Cortex of kidney (tissue), 1 donor: ENCODE results near the gene BEND6.

ENCODE experiments used
- DNase-seq: peaks from one replicate; lab custom pipeline; 2025; lab: John Stamatoyannopoulos, UW

BEND6 gene, protein sequence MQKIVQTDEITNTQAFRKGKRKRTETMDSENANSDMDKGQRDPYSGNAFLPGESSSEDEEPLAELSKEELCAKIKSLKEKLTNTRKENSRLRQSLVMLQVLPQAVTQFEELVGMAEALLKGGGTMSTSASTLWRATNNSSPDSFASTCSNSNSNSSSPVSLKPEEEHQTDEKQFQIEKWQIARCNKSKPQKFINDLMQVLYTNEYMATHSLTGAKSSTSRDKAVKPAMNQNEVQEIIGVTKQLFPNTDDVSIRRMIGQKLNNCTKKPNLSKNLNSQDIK

DNA sequence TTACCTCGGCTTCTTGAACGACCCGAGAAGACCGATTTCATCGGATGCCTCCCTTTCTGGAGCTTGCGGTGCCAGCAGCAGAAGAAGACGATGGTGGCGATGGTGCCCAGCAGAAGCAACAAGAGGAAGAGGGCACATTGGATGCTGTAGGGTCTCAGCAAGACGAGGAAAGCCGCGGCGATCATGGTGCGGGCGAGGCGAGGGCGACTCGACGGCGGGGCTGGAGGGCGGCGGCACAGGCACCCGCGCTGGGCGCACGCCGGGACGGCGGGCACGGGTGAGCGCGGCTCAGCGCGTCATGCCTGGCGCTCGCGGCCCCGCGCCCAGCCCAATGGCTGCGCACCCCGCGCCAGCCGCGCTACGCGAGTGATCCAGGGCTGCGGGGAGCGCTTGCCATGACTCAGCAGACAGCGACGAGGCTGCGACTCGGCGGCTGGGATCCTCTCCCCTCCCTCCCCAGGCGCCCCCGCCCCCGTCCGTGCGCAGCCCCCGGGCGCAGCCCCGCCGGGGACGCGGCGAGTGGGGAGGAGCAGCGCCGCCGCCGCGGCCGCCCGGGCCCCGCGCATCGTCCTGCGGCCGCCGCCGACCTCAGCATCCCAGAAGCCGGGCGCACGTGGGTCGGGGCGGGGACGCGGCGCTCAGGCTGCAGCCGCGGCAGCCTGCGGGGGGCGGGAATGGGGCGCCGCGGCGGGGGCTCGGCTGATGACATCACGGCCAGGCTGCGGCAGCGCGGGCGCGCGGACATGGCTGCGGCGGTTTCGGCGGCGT, at the start of gene BEND6:
TSS of gene BEND6 (plus strand) at position 705 of the 768 bp plus-strand sequence. CDS start 26,704 bp downstream, outside the sequence.
- DNase-seq = no peak

DNA sequence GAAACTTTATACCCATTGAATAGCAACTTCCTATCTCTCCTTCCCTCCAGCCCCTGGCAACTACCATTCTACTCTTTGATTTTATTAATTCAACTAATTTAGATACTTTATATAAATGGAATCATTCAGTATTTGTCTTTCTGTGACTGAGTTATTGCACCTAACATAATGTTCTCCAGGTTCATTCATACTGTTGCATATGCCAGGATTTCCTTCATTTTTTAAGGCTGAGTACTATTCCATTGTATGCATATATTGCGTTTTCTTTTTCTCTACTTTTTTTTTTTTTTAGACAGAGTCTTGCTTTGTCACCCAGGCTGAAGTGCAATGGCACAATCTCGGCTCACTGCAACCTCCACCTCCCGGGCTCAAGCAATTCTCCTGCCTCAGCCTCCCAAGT, 49.5 kb upstream of the BEND6 start:
- DNase-seq = no peak

DNA sequence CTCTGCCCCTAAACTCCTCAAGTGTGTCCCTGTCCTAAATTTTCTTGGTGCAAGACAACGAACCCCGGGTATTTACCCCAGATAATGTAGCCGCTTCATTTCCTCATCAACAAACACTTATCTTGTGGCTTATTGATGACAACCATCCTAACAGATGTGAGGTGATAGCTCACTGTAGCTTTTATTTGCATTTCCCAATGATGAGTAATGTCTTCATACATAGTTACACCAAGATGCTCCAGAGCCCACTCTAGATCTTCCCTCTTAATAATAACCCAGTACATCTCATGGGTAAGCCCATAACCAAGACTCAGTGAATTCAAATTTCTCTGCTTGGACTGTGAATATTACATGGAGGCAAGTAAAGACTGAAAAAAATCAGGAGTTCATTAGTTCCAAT, 48.2 kb upstream of the BEND6 start:
- DNase-seq = no peak

DNA sequence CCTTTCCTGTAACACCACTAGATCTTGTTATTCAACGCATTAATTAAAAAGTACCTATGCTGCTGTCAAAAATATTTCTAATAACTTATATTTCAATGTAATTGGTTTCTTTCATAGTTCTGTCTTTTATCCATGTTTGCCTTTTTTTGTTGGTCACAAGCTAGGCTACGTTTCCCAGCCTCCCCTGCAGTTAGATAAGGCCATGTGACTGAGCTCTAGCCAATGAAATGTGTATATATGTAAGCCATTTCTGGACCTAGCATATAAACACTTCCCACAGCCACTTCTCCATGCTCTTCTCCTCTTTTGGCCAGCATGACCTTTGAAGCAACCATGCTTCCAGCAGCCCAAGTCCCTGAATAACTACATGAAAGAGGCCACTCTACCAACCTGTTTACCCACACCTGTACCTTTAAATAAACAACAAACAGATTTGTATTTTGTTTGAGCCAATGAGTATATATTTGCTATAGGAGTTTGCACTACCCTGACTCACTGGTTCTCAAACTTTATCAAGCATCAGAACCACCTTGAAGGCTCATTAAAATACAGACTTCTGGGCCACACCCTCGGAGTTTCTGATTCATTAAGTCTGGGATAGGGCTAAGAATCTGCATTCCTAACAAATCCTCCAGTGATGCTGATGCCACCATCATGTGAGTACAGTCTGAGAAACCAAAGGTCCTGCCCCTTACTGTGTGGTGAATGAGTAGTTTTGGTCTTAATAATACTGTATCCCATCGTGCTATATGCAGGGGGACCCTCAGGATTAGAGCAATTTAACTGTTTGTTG, 45.6 kb upstream of the BEND6 start:
- DNase-seq = no peak

DNA sequence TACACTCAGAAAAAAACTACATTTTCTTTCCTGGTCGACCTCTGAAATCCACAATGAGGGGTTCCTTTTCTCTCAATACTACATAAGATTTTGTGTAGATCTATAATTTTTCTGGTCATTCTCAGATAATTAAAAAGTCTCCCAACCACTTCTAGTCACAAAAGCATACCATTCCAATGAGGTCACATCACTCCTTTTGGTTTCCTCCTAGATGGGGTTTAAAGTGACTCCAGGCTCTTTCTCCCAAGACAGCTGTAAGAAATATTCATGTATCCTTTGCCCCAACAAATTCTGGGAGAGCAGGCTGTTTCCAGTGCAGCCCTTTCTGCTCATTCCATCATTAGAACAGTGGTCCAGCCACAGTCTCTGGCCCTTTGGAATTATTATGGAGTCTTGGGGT, 43.1 kb upstream of the BEND6 start:
- DNase-seq = no peak

DNA sequence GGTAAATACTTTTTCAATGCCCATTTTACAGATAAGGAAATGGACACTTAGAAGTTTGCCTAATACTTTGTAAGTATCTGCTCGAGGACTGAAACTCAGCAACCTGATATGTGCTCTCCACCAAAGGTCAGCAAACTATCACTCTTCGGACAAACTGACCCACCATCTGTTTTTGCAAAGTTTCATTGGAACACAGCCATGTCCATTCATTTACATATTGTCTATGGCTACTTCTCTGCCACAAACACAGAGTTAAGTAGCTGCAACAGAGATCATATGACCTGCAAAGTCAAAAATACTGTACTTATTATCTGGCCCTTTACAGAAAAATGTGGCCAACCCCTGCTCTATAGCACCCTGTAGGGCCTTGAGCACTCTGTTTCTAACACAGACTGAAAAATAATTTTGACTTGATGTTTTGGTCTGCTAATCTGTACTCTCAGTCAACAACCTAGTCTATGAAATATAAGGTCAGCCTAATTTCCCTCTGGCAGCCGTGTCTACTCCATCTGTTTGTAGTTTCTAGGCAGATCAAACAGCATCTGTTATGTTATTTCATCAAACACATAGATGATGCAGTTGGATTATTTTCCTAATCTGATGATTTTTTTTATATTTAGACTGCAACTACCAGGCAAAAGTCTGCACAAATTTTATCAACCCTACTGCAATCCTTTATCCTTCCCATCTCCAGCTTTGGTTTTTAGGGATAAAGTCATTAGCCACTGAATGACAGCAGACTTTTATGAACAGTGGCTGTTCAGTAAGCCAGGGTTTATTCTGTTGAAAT, 41.4 kb upstream of the BEND6 start:
- DNase-seq = no peak

DNA sequence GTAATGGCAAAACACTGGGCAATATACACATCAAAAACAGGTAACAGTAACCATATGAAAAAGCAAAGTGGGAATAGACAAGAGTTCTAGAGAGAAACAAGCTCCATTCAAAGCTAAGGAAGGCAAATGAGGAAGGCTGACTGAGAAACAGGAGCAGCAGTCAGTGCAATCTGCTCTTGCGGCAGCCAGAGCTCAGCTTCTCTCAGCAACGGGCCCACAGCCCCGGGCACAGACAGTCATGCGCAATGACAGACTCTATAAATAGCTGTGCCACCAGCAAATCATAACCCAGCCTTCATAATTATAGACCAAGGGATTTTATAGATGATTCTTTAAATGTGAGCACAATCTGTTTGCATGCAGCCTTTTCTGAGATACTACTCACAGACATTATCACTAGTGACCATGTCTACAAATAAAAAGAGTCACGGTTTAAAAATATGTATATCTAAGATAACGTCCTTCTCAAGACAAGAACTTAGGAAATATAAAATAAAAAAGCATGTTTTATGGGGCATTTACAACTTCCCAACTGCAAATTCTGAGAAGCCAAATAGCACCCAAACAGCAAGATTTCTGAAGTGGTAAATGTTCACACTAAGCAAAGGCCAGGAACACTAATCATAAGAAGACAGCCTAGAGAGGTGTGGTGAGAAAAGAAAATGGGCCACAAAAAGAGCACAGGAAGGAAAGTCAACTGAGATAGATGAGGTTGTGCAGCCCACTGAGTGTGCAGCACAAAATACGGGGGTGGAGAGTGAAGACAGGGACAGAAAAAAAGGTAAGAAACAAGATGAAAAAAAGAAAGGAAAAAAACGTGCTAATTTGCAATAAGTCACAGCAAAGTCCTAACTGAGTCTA, 39.9 kb upstream of the BEND6 start:
- no peak for DNase-seq

DNA sequence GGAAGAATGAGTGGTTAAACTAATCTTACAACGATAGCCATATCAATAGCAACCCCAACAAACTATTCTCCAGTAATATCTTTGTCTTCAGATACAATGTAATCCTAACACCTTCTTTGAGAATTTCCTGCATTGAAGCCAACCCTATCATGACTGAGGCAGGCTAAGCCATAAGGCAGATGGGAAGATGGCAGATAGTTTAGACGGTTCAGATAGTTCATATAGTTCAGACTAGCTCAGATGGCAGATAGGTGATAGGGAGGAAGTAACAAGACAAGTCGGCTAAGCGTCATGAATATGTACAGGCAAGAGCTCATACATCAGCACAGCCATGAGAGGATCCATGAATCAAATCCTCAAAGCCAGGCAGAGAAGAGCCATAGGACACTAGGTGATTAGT, 39.1 kb upstream of the BEND6 start:
- DNase-seq = no peak

DNA sequence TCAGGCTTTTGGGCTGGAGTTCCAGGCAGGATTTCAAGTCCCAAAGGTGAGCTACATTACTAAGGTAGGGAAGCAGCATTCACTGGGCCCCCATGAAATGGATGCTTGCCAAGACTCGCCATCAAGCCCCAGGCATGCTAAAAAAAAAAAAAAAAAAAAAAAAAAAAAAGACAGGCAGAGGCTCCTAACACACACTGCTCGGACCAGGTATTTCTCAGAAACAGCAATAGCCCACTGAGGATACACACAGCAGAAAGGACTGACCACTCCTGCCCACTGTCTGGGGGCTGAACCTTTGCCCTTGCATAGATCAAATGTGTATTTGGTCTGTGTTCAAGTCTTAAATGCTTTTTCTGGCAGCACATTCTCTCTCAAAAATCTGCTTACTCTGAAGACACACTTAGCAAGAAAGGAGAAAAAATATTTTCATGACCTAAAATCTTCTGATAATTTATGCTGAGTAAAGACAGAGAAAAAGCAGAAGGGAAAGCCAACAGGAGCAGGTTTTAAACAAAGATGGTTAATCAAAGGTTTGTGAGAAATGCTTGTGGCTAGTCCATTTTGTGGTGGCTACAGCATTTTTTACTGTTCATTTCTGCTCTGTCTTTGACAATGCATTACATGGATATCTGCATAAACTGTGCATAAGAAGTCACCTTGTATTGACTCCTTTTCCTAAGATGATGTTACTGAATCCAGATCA, 37.9 kb upstream of the BEND6 start:
- DNase-seq = no peak

DNA sequence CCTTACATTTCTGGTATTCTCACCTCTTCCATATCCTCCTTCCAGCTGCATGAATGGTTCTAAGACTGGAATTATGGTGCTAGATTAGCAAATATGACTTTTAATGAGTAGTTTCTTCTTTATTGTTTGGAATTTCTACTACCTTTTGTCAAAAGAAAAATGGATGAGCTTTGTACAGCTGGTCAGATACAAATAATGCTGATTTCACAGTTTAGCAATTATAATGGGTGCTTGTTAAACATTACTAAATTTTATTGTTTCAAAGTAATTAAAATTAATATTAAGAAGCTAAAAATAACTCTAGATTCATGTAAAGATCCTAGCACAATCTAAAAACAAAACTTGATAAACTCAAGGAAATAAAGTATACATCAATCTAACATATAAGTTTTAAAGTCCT, 32.3 kb upstream of the BEND6 start:
- DNase-seq = no peak

DNA sequence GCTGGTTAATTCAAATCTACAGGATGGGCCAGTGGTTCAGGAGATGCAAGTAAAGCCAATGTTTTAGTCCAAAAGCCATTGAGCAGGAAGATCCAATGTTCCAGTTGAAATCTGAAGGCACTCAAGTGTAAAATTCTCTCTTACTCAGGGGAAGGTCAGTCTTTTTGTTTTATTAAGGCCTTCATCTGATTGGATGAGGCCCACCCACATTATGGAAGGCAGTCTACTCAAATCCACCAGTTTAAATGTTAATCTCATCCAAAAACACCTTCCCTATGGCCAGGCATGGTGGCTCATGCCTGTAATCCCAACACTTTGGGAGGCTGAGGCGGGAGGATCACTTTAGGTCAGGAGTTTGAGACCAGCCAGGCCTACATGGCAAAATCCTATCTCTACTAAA, 31.3 kb upstream of the BEND6 start:
- DNase-seq = no peak

DNA sequence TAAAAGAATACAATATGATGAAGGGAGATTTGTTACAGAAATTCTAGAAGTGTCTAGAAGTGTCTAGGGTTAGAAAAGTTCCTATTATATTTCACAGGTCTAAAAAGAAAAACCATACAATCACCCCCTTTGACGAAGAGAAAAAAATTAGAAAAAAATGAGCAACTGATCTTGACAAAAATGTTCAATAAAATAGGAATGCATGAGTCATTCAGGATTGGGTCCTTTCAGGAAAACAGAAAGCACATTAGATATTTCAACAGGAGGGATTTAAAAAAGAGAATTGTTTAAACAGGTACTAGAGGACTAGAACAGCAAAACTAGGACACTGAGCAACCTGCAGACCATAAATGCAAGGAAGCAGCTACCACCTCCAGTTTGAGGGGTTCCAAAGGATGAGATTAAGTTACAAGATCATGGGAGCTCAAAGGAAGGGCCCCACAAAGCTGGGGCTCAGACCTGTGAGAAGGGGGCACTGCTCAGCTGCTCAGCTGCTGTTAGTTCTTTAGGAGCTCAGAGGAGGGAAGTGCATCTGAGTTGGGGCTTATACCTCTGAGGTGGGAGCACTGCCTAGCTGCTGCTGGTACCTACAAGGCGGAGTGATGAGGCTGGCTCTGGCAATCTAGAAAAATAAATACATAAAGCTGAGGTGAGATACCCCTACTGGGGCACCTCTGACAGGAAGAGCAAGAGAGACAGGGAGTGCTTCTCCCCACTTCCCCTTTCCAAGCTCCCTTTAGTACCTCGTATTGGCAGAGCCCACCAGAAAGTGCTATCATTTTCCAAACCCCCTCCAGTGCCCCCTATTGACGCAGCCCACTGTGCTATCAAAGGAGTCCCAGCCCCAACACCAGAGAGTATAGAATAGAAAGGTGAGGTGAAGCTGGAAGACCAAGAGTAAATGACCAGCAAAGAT, 27.1 kb upstream of the BEND6 start:
- no peak for DNase-seq

DNA sequence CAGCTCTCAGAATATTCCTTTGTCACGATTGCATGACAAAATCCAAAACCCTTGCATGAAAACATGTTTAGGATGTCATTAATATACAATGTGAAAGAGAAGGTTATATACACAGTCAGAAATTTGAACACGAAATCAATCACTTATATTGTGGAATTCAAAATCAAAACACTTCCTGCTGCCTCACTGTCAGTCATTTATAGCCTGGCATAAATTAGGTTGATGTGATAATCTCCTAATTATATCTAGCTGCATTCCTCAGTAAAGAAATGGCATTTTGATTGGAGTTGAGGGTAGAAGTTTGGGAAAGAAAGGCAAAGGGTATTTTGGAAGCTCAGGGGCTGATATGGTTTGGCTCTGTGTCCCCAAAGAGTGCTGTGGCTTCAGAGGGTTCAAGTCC, 24.1 kb upstream of the BEND6 start:
- no peak for DNase-seq

DNA sequence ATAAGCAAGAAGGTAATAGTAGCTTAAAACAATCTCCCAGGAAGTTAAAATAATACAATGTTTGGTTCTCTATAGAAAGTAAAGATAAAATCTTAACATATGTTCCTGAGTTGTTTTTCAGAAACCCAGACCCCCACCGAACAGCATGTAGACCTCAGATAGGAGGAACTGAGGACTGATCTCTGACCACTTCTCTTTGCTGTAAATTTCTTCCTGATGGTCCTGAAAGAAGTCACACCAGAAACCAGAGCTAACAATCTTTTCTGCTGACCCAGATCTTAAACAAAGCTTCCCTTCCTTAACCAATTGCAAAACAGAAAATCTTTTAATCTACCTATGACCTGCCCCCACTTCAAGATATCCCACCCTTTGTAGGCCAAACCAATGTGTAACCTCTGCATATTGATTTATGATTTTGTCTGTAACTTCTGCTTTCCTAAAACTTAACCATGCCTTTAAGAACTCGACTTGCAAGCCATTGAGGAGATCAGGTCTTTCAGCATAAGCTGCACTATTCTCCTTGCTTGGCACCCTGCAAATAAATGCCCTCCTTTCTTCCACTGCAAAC, 21.9 kb upstream of the BEND6 start:
- no peak for DNase-seq

DNA sequence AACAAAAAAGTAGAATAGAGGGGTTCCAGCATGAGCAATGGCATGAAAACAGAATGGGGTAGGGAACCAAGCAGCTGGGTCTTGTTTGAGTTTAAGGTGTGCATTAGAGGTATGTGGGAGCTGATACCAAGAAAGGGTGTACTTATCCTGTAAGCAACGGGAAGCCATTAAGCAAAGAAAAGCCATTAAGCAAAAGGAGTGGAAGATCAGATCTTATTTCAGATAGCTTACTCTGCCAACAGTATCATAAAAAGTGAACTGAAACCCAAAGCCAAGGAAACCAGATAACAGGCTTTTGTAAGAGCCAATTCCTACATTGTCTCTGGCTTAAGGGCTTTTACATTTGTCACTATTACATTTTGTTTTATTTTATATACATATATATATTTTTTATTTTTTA, 21.3 kb upstream of the BEND6 start:
- DNase-seq = no peak

DNA sequence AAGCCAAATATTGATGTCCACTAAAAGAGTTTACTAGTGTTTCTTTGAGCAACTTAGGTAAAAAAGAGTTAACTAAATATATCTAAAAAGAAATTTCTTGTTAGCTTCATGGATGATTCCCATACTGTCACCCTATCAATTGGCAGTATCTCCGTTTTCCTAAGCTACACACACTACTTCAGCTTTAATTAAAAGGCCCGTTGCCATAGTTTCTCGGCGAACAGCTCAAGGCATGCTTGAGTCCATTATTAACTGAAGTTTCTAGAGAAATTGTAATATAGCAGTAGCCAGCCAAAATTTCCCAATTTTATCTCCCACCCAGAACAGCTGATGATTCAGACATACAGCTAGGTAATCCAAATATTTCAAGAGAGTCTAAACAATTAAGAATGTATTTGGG, 20.0 kb upstream of the BEND6 start:
- DNase-seq = no peak

DNA sequence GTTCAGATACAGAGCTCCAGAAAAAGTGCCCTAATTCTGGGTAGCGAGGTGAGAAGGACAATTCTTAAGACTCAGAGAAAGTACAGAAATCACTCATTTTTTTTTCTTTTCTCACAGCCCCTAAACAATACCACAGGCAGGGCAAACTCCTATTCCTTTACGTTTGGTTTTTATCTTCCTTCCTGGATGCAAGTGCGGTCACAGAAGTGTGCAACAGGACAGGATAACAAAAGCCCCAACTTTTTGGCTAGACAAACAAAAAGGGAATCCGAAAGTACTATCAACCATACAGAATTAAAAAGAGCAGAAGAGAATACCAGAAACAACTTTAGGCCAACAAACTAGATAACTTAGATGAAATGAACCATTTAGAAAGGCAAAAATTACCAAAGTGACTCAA, 18.4 kb upstream of the BEND6 start:
- DNase-seq = no peak

DNA sequence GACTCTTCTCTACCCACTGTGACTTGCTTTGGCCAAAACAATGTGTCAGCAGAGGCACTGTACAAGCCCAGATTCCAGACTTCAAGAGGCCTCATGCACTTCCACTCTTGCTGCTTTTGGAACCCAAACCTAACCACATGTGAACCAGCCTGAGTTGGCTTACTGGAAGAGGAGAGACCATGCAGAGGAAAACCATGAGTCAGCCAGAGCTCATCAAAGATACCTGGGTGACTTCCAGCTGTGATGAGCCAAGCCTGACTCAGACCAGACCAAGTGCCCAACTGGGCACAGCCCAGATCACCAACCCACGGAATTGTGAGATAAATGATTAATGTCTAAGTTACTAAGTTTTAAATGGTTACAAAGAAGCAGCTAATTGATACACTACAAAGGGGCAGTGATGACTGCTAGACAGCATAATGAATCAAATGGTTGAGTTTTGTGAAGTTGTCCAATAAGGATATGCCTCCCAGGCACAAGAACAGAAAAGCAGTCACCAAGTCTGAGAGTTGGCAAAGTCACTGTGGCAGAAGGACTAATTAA, 16.2 kb upstream of the BEND6 start:
- no peak for DNase-seq

DNA sequence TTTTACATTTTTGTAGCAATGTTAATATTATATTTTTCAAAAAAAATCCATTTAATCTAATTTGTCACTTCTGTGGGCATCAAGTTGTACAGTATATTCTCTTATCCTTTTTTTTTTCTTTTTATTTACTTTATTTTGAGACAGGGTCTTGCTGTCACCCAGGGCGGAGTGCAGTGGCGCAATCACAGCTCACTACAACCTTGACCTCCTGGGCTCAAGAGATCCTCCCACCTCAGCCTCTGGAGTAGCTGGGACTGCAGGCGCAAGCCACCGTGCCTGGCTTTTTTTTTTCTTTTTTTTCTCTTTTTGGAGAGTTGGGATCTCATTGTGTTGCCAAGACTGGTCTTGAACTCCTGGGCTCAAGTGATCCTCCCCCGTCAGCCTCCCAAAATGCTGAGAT, 14.4 kb upstream of the BEND6 start:
- DNase-seq = no peak
